ENCODE results near the gene RDM1.
"Not testable (repeated sequence)": the region's sequence is repeated elsewhere in the genome, so short reads cannot be mapped to it uniquely, and the experiment has no call there.

Gene RDM1

GRCh38 chr17:35898283-35899070 is 32.1 kb downstream of the RDM1 start:
- peak; percentile 59 for DNase-seq (ENCODE audit: low spot score)

DNA sequence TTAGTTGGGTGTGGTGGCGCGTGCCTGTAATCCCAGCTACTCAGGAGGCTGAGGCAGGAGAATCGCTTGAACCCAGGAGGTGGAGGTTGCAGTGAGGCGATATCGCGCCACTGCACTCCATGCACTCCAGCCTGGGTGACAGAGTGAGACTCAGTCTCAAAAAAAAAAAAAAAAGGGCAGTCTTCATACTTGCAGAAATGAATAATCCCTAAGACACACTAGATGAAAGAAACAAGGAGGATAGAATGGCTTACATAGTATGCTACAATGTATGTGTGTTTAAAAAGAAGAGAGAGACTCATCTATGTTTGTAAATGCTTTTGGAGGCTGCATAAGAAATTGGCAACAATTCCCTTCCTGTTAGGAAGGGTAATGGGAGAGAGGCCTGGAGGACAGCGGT is 32.8 kb downstream of the RDM1 start:
- not testable (repeated sequence) for DNase-seq (ENCODE audit: low spot score)

DNA sequence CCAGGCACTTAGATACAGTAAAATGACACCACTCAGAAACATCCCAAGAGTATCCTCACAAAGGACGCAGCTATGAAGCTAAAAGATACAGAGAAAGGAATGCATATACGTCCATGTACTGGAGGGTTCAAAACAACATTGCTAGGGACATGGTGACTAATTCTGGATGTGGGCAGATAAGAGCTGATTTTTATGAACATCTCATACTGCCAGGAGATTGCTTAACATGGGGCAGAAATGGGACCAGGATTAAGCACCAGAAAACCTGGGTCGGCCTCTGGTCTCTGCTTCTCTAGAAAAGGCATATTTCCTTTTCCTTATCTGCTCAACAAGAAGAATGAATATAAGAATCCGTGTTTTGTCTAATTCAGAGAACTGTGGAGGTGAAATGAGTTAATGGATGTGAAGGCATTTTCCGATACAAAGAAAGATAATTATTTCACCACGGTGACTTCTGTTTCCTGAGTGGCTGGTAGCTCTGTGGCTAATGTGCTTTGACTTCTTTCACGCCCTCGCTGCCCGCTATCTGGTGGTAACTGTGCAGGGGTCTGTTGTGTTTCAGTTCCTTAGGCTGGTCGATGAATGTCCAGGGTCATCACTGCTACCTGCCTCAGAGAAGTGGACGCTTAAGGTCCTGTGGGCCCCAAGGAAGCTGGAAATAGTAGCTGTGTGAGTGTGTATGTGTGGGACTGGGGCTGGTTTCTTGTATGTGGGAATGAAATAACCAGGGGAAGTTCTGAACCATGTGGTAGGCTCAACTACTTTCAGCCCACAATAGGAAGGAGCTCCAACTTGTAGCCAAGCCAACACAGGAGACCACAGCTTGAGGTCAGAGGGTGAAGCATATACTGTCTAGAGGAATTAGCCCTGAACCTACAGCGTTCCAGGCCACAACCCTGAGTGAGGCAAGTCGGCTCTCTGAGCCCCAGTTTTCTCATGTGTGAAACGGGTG is 34.7 kb downstream of the RDM1 start:
- peak; percentile 51 for DNase-seq (ENCODE audit: low spot score)

GRCh38 chr17:35894206-35894605 is 36.4 kb downstream of the RDM1 start:
- no peak for DNase-seq (ENCODE audit: low spot score)

DNA sequence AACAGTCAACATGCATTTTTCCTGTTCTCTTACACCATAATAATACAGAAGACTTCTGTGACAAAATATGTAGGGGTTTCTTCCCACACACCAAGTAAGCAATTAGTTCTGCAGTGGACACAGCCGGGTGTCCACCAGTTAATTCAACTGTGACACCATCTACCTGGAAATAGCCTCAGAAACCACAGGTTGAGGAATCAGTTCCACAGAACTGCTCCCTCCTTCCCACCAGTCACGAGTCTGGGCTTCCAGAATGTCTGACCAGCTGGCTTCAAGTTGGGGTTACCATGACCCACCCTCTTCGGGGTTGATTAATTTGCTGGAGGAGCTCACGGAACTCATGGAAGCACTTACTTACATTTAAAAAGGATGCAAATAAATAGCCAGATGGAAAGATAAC is 36.8 kb downstream of the RDM1 start:
- no peak for DNase-seq (ENCODE audit: low spot score)

GRCh38 chr17:35892091-35893035 is 38.2 kb downstream of the RDM1 start:
- peak; percentile 53 for DNase-seq (ENCODE audit: low spot score)

DNA sequence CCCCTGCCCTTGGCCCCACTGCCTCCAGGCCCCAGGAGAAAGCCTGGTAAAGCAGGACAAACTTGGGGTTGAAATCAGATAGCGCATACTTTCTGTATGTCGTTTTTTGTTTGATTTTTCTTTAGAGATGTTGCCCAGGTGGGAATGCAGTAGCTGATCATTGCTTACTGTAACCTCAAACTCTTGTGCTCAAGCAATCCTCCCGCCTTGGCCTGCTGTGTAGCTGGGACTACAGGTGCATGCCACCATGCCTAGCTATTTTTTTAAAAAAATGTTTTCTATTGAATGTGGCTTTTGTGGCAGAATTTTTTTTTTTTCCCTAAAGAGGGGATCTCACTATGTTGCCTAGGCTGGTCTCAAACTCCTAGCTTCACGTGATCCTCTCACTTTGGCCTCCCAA is 39.3 kb downstream of the RDM1 start:
- DNase-seq (ENCODE audit: low spot score): peak; percentile 29

DNA sequence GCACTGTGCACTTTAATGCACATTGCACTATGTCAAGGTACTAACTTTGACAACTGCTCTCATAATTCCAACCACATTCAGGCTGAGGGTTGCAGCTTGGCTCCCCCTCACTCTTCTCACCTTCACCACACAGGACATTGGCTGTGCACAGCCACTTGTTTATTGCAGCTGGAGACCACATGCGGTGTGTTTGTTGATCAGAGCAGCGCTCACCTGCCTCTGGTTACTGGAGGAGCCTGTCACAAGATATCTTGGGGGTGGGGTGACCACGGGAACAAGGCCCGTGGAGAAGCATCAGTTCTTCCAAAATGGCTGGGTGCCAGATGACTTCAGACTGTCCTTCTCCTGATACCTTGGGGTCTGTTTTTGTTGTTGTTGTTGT is 39.8 kb downstream of the RDM1 start:
- DNase-seq (ENCODE audit: low spot score): peak; percentile 82

DNA sequence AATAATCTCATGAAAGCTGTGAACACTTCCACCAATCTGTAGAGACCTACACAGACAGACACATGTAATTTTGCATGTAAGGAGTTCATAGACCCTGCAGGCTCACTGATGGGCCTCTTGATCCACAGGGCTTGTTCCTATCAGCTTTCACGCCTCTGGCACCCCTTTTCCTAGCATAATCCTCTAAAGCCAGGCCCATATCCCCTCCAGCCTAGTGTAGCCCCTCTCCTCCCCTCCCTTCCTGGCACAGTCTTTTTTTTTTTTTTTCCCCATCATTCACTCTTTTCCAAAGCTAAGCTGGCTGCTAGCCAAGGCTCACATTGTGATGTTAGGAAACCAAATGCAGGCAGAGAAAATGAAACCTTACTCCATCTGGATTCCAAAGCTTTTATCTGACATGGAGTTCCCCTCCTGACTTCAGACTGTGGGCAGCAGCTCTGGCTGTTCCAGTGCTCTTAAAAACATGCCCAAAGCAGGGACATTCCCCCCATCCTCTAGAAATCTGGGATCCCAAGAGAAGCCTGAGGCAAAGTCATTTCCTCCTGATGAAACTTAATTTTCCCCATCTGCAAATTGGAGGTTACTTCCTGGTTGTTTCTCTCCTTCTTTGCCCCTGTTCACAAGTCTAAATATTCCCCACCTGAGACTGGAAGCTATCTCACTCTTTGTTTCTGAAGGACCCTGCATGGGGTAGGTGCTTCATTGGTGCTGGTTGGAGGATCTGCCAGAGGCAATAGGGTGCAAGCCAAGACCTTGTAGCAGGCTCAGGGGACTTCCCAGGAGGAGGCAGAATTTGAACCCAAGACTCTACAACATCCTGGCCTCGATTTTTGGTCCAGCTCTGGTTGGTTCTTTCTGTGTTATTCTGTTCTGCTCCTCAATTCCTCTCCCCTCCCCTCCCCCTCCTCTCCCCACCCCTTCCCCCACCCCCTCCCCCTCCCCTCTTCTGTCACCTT is 40.5 kb downstream of the RDM1 start:
- no peak for DNase-seq (ENCODE audit: low spot score)

DNA sequence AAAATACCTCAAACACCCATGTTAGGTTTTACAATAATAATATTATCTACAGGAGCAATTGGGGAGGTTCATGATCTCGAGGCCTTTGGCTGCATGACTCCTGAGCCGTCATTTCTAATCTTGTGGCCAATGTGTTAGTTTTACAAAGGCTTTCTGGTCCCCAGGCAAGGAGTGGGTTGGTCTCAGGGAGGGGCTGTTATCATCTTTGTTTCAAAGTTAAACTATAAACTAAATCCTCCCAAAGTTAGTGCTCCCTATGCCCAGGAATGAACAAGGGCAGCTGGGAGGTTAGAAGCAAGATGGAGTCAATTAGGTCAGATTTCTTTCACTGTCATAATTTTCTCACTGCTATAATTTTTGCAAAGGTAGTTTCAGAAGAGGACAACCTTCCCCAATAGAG is 41.3 kb downstream of the RDM1 start:
- DNase-seq (ENCODE audit: low spot score): peak; percentile 42

- DNase-seq (ENCODE audit: low spot score): peak; percentile 55
These were observed 50.6 kb downstream of the RDM1 start, which contains the start of gene CCL5 for GRCh38 chr17:35879773-35880654. Gene CCL5, minus strand, starts transcription at chr17:35880360.

- DNase-seq (ENCODE audit: low spot score): no peak
These were observed 52.2 kb downstream of the RDM1 start for GRCh38 chr17:35878361-35878760.

GRCh38 chr17:35877345-35878029 is 53.1 kb downstream of the RDM1 start:
- DNase-seq (ENCODE audit: low spot score): no peak

DNA sequence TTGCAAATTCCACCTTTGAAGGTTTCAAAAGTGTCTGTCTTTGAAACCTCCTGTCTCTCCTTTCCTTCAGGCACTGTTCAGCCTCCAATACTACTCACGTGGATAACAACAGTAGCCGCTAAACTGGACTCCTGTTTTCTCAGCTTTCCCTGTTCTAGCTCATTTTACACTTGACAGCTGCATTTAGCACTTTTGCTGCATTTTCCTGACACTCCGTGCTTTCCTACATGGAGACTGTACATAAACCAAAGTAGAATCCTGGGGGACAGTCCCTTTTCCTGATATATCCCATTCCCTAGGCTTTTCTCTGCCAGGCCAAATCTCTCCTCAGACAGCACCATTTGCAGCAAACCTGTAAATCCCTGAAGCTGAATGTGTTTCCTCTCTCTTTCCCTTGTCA is 54.0 kb downstream of the RDM1 start:
- DNase-seq (ENCODE audit: low spot score): no peak

GRCh38 chr17:35875800-35876139 is 54.8 kb downstream of the RDM1 start:
- DNase-seq (ENCODE audit: low spot score): no peak

DNA sequence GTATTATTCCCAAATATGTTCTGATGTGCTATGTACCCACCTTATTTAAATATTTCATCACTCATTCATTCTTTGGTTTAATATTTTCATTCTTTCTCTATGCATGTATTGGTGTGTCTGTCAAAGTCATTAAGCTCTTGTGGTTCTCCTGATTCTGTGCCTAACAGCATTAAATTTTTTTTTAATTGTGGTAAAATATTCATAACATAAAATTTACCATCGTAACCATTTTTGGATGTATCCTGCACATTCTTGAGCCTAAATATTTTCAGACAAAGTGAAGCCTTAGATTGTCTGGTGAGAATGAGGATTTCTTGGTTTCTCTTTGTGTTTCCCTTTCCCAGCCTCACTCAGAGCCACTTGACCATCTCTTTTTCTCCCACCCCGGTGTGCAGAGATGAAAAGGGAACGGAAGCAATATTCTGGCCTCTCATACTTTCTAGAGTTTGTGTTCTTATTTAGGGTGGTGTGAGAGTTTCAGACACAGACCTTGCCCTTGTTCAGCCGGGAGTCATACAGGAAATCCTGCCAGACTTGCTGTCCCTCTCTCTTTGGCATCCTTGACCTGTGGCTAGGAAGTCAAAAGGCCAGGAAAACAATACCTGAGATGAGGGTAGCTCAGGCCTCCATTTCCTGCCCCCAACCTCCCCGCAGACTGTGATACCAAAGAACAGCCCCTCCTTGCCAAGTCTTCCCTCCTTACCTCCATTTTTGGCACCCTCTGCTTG is 55.3 kb downstream of the RDM1 start:
- DNase-seq (ENCODE audit: low spot score): no peak

- DNase-seq (ENCODE audit: low spot score): no peak
These were observed 58.2 kb downstream of the RDM1 start for GRCh38 chr17:35872196-35872980.

All from CD4-positive, alpha-beta T cell treated with Interleukin-6 at 100 ng/mL for 8 hours (primary cell).